HEK293 (cell line): ENCODE measurements around the gene TMIGD1.

Experiments used
- BCL11A ChIP-seq: fragments of 450-650 bp; formaldehyde crosslinking; IDR thresholded peaks from 2 replicates; pipeline ENCODE4 v1.5.1; 2016; ENCODE audit warnings: low read depth, missing biosample characterization, missing genetic modification characterization
- ZNF354C ChIP-seq: fragments of 450-650 bp; formaldehyde crosslinking; IDR thresholded peaks from 2 replicates; pipeline ENCODE4 v1.5.1; 2016; ENCODE audit warnings: missing biosample characterization, missing genetic modification characterization, low read depth, borderline replicate concordance
- ZNF629 ChIP-seq: fragments of 450-650 bp; formaldehyde crosslinking; IDR thresholded peaks from 2 replicates; pipeline ENCODE4 v1.5.1; 2017; ENCODE audit warnings: missing biosample characterization, missing genetic modification characterization
- ZNF785 ChIP-seq: fragments of 450-650 bp; formaldehyde crosslinking; IDR thresholded peaks from 2 replicates; pipeline ENCODE4 v1.5.1; 2016; ENCODE audit warnings: missing biosample characterization, missing genetic modification characterization
- ZNF792 ChIP-seq: fragments of 450-650 bp; formaldehyde crosslinking; IDR thresholded peaks from 2 replicates; pipeline ENCODE4 v1.5.1; 2016; ENCODE audit warnings: missing biosample characterization, missing genetic modification characterization
- TF ChIP-seq, protein P1 (sequence below): fragments of 450-650 bp; formaldehyde crosslinking; IDR thresholded peaks from 2 replicates; pipeline ENCODE4 v1.5.1; 2017; ENCODE audit warnings: missing biosample characterization, missing genetic modification characterization
- TF ChIP-seq, protein P2 (sequence below): fragments of 450-650 bp; formaldehyde crosslinking; IDR thresholded peaks from 2 replicates; pipeline ENCODE4 v1.5.1; 2016; ENCODE audit warnings: missing biosample characterization, missing genetic modification characterization
- TF ChIP-seq, protein P3 (sequence below): fragments of 450-650 bp; formaldehyde crosslinking; IDR thresholded peaks from 2 replicates; pipeline ENCODE4 v1.5.1; 2016; ENCODE audit warnings: missing biosample characterization, missing genetic modification characterization
- TF ChIP-seq, protein P4 (sequence below): fragments of 450-650 bp; formaldehyde crosslinking; IDR thresholded peaks from 2 replicates; pipeline ENCODE4 v1.5.1; 2016; ENCODE audit warnings: missing biosample characterization, missing genetic modification characterization

DNA sequence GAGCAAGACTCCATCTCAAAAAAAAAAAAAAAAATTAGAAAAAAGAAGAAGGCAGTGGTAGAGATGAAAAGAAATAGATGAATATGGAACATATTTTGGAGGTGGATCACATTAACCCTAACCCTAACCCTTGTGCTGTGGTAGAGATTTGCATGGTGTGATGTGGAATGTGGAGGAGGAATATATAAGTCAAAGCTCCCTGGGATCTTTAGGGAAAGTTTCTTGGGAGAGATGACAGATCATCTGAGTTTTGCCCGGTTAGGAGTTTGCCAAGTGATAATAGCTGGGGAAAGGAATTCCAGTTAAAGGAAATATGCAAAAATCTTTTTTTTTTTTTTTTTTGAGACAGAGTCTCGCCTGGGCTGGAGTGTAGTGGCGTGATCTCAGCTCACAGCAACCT lies 29.1 kb downstream of the TMIGD1 start:
- TF ChIP-seq ZNF792 (tag by site-specific recombination) (no peak), ZNF629 (tag by site-specific recombination) (no peak), ZNF785 (no peak), ZNF354C (tag by site-specific recombination) (no peak), BCL11A (no peak)
- TF ChIP-seq, protein P1, sequence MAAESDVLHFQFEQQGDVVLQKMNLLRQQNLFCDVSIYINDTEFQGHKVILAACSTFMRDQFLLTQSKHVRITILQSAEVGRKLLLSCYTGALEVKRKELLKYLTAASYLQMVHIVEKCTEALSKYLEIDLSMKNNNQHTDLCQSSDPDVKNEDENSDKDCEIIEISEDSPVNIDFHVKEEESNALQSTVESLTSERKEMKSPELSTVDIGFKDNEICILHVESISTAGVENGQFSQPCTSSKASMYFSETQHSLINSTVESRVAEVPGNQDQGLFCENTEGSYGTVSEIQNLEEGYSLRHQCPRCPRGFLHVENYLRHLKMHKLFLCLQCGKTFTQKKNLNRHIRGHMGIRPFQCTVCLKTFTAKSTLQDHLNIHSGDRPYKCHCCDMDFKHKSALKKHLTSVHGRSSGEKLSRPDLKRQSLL (tag by site-specific recombination) = no peak
- TF ChIP-seq, protein P2, sequence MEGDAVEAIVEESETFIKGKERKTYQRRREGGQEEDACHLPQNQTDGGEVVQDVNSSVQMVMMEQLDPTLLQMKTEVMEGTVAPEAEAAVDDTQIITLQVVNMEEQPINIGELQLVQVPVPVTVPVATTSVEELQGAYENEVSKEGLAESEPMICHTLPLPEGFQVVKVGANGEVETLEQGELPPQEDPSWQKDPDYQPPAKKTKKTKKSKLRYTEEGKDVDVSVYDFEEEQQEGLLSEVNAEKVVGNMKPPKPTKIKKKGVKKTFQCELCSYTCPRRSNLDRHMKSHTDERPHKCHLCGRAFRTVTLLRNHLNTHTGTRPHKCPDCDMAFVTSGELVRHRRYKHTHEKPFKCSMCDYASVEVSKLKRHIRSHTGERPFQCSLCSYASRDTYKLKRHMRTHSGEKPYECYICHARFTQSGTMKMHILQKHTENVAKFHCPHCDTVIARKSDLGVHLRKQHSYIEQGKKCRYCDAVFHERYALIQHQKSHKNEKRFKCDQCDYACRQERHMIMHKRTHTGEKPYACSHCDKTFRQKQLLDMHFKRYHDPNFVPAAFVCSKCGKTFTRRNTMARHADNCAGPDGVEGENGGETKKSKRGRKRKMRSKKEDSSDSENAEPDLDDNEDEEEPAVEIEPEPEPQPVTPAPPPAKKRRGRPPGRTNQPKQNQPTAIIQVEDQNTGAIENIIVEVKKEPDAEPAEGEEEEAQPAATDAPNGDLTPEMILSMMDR (tag by site-specific recombination) = no peak
- TF ChIP-seq, protein P3, sequence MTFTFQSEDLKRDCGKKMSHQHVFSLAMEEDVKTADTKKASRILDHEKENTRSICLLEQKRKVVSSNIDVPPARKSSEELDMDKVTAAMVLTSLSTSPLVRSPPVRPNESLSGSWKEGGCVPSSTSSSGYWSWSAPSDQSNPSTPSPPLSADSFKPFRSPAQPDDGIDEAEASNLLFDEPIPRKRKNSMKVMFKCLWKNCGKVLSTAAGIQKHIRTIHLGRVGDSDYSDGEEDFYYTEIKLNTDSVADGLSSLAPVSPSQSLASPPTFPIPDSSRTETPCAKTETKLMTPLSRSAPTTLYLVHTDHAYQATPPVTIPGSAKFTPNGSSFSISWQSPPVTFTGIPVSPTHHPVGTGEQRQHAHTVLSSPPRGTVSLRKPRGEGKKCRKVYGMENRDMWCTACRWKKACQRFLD (tag by site-specific recombination) = no peak
- TF ChIP-seq, protein P4, sequence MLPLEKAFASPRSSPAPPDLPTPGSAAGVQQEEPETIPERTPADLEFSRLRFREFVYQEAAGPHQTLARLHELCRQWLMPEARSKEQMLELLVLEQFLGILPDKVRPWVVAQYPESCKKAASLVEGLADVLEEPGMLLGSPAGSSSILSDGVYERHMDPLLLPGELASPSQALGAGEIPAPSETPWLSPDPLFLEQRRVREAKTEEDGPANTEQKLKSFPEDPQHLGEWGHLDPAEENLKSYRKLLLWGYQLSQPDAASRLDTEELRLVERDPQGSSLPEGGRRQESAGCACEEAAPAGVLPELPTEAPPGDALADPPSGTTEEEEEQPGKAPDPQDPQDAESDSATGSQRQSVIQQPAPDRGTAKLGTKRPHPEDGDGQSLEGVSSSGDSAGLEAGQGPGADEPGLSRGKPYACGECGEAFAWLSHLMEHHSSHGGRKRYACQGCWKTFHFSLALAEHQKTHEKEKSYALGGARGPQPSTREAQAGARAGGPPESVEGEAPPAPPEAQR (tag by site-specific recombination) = no peak
